ENCODE results near the gene IGFBP3. TPM values are rescaled to one million over a fixed set of nuclear protein-coding genes. Genes with fewer than 3 reads are reported as not detected.
A peak's percentile ranks its signal among the peaks of the same experiment; 100 is the strongest.

Gene IGFBP3
- total and polyA plus RNA-seq, 2 of the 13 experiments (the other 11 are each of a cell fraction or from before 2014, with no cell fraction given): 57.5 TPM; not detected in 1

- TF ChIP-seq, protein P1, sequence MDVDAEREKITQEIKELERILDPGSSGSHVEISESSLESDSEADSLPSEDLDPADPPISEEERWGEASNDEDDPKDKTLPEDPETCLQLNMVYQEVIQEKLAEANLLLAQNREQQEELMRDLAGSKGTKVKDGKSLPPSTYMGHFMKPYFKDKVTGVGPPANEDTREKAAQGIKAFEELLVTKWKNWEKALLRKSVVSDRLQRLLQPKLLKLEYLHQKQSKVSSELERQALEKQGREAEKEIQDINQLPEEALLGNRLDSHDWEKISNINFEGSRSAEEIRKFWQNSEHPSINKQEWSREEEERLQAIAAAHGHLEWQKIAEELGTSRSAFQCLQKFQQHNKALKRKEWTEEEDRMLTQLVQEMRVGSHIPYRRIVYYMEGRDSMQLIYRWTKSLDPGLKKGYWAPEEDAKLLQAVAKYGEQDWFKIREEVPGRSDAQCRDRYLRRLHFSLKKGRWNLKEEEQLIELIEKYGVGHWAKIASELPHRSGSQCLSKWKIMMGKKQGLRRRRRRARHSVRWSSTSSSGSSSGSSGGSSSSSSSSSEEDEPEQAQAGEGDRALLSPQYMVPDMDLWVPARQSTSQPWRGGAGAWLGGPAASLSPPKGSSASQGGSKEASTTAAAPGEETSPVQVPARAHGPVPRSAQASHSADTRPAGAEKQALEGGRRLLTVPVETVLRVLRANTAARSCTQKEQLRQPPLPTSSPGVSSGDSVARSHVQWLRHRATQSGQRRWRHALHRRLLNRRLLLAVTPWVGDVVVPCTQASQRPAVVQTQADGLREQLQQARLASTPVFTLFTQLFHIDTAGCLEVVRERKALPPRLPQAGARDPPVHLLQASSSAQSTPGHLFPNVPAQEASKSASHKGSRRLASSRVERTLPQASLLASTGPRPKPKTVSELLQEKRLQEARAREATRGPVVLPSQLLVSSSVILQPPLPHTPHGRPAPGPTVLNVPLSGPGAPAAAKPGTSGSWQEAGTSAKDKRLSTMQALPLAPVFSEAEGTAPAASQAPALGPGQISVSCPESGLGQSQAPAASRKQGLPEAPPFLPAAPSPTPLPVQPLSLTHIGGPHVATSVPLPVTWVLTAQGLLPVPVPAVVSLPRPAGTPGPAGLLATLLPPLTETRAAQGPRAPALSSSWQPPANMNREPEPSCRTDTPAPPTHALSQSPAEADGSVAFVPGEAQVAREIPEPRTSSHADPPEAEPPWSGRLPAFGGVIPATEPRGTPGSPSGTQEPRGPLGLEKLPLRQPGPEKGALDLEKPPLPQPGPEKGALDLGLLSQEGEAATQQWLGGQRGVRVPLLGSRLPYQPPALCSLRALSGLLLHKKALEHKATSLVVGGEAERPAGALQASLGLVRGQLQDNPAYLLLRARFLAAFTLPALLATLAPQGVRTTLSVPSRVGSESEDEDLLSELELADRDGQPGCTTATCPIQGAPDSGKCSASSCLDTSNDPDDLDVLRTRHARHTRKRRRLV (CRISPR knock-in tag; IDR thresholded peaks at IDR 0.05): no peak
- no peak for TF ChIP-seq GABPB1 (CRISPR knock-in tag; IDR thresholded peaks at IDR 0.05)
- no peak for TF ChIP-seq ONECUT2 (CRISPR knock-in tag; IDR thresholded peaks at IDR 0.05)
- no peak for TF ChIP-seq FIP1L1 (IDR thresholded peaks at IDR 0.05; ENCODE audit: borderline replicate concordance, insufficient read depth, low read depth, low read length)
- no peak for TF ChIP-seq HOXA3 (CRISPR knock-in tag; IDR thresholded peaks at IDR 0.05)
- TF ChIP-seq ZNF143 (CRISPR knock-in tag; IDR thresholded peaks at IDR 0.05): no peak
- no peak for TF ChIP-seq ZNF292 (CRISPR knock-in tag; IDR thresholded peaks at IDR 0.05; ENCODE audit: borderline replicate concordance, low read depth)
- TF ChIP-seq ZSCAN31 (CRISPR knock-in tag; IDR thresholded peaks at IDR 0.05; ENCODE audit: low read depth): no peak
- TF ChIP-seq SMAD1 (CRISPR knock-in tag; IDR thresholded peaks at IDR 0.05; ENCODE audit: borderline replicate concordance, low read depth): no peak
- TF ChIP-seq FOXP4 (CRISPR knock-in tag; IDR thresholded peaks at IDR 0.05): no peak; the same call in none of the 2 replicates
- TF ChIP-seq, protein P2, sequence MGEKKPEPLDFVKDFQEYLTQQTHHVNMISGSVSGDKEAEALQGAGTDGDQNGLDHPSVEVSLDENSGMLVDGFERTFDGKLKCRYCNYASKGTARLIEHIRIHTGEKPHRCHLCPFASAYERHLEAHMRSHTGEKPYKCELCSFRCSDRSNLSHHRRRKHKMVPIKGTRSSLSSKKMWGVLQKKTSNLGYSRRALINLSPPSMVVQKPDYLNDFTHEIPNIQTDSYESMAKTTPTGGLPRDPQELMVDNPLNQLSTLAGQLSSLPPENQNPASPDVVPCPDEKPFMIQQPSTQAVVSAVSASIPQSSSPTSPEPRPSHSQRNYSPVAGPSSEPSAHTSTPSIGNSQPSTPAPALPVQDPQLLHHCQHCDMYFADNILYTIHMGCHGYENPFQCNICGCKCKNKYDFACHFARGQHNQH (CRISPR knock-in tag; IDR thresholded peaks at IDR 0.05): peak; percentile 26; the same call in 1 of the 2 replicates
- no peak for TF ChIP-seq TRIM24 (CRISPR knock-in tag; IDR thresholded peaks at IDR 0.05)
- no peak for TF ChIP-seq BRD4 (CRISPR knock-in tag; IDR thresholded peaks at IDR 0.05)
- no peak for TF ChIP-seq CBFB (CRISPR knock-in tag; IDR thresholded peaks at IDR 0.05)
- no peak for TF ChIP-seq TBL1XR1 (IDR thresholded peaks at IDR 0.05; ENCODE audit: borderline replicate concordance, low read length, partially characterized antibody)
- TF ChIP-seq, protein P3, sequence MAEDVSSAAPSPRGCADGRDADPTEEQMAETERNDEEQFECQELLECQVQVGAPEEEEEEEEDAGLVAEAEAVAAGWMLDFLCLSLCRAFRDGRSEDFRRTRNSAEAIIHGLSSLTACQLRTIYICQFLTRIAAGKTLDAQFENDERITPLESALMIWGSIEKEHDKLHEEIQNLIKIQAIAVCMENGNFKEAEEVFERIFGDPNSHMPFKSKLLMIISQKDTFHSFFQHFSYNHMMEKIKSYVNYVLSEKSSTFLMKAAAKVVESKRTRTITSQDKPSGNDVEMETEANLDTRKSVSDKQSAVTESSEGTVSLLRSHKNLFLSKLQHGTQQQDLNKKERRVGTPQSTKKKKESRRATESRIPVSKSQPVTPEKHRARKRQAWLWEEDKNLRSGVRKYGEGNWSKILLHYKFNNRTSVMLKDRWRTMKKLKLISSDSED (CRISPR knock-in tag; IDR thresholded peaks at IDR 0.05): no peak; the same call in 1 of the 2 replicates
- TF ChIP-seq ATM (IDR thresholded peaks at IDR 0.05; ENCODE audit: borderline replicate concordance): no peak
- TF ChIP-seq ZFYVE20 (CRISPR knock-in tag; IDR thresholded peaks at IDR 0.05; ENCODE audit: borderline replicate concordance, low read depth): no peak
- TF ChIP-seq REPIN1 (CRISPR knock-in tag; IDR thresholded peaks at IDR 0.05; ENCODE audit: borderline replicate concordance, low read depth): no peak
- TF ChIP-seq ZNF780A (CRISPR knock-in tag; IDR thresholded peaks at IDR 0.05): 0 out of 2 replicates have a peak, but pooled peaks have one; percentile 4
Observed at GRCh38 chr7:45889367-45890067, 31.6 kb downstream of the IGFBP3 start (continued).

Data from HepG2 (cell line).